ENCODE measurements around the gene GDF9.
A peak's percentile ranks its signal among the peaks of the same experiment; 100 is the strongest.

GDF9 gene

GRCh38 chr5:132814503-132815294 lies 51.6 kb downstream of the GDF9 start:
- Mint-ChIP-seq H3K36me3 (ENCODE audit: low read depth) (no peaks in the 10 kb centered on the region), H3K4me3 (peak overlapping the region; percentile 65), H3K9me3 (peaks cover 5% of the 10 kb centered on the region), H3K4me1 (peaks cover 11% of the 10 kb centered on the region), H3K27ac (no peak overlapping the region), H3K27me3 (ENCODE audit: low read depth, poor library complexity) (peaks cover 86% of the 10 kb centered on the region)
- no peak for DNase-seq
- TF ChIP-seq, protein P1, sequence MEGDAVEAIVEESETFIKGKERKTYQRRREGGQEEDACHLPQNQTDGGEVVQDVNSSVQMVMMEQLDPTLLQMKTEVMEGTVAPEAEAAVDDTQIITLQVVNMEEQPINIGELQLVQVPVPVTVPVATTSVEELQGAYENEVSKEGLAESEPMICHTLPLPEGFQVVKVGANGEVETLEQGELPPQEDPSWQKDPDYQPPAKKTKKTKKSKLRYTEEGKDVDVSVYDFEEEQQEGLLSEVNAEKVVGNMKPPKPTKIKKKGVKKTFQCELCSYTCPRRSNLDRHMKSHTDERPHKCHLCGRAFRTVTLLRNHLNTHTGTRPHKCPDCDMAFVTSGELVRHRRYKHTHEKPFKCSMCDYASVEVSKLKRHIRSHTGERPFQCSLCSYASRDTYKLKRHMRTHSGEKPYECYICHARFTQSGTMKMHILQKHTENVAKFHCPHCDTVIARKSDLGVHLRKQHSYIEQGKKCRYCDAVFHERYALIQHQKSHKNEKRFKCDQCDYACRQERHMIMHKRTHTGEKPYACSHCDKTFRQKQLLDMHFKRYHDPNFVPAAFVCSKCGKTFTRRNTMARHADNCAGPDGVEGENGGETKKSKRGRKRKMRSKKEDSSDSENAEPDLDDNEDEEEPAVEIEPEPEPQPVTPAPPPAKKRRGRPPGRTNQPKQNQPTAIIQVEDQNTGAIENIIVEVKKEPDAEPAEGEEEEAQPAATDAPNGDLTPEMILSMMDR (IDR thresholded peaks at IDR 0.05), result no peak

DNA sequence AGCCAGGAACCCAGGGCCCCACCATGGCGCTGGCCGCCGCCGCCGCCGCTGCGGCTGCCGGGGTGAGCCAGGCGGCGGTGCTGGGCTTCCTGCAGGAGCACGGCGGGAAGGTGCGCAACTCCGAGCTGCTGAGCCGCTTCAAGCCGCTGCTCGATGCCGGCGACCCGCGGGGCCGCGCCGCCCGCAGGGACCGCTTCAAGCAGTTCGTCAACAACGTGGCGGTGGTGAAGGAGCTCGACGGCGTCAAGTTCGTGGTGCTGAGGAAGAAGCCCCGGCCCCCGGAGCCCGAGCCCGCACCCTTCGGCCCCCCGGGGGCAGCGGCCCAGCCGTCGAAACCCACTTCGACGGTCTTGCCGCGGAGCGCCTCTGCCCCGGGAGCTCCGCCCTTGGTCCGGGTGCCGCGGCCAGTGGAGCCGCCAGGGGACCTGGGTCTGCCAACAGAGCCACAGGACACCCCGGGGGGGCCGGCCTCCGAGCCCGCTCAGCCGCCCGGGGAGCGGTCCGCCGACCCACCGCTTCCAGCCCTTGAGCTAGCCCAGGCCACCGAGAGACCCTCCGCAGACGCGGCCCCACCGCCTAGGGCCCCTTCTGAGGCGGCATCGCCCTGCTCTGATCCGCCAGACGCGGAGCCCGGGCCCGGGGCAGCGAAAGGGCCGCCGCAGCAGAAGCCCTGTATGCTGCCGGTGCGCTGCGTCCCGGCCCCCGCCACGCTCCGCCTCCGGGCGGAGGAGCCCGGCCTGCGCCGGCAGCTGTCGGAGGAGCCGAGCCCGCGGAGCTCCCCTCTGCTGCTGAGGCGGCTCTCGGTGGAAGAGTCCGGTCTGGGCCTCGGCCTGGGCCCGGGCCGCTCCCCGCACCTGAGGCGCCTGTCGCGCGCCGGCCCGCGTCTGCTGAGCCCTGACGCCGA lies 52.4 kb downstream of the GDF9 start:
- peaks cover 11% of the 10 kb centered on the region for H3K4me1 Mint-ChIP-seq
- no peak overlapping the region for H3K4me3 Mint-ChIP-seq
- H3K36me3 Mint-ChIP-seq (ENCODE audit: low read depth), result no peaks in the 10 kb centered on the region
- H3K27ac Mint-ChIP-seq, result no peak overlapping the region
- TF ChIP-seq, protein P1 (IDR thresholded peaks at IDR 0.05), result no peak
- peaks cover 88% of the 10 kb centered on the region for H3K27me3 Mint-ChIP-seq (ENCODE audit: low read depth, poor library complexity)
- DNase-seq, result peak; percentile 62
- H3K9me3 Mint-ChIP-seq, result peaks cover 5% of the 10 kb centered on the region

DNA sequence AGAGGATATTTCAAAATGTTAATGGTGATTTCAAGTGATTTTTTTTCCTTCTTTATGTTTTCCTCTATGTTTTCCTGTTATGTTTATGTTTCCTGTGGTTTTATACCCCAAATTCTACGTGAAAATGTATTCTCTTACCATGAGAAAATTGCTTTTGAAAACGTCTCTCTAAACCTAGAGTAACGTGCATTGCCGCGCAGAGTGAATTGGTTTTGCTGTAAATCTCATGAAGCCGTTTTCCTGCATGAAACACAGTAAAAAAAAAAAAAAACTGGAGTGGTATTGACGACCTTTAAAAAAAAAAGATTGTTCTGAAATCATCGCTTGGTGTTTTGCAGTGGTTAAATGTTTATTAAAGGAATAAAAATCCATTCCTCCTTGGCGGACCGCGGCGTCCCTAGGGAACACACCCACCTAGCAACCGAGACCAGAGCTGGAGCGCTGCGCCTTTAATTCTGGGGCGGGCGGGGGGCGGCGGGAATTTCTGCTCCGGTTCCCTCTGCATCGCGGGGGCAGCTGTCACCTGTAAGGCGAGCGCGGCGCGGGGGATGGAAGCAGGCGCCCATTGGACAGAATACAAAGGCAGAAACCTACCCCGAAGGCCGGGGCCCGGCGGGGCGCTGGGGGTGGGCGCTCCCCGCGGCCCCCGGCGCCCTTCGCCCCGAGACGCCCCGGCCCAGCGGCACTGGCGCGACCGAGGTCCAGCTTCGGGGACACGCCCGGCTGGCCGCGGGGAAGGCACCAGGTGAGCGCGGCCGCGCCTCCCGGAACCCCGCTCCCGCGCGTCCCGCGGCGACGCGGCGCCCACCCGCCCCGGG lies 53.3 kb downstream of the GDF9 start, which contains the start of gene SOWAHA:
Gene SOWAHA, plus strand, starts transcription at position 522 of the 818 bp plus-strand sequence. CDS start 320 bp downstream, outside the sequence.
- Mint-ChIP-seq H3K27ac (no peak within 1 kb of the TSS), H3K9me3 (peaks cover 5% of the 10 kb centered on the region), H3K4me3 (peak within 1 kb of the TSS; percentile 75), H3K4me1 (peaks cover 11% of the 10 kb centered on the region), H3K27me3 (ENCODE audit: low read depth, poor library complexity) (peaks cover 85% of the 10 kb centered on the region), H3K36me3 (ENCODE audit: low read depth) (no peaks in the 10 kb centered on the region)
- DNase-seq, result peak; percentile 54
- TF ChIP-seq, protein P1 (IDR thresholded peaks at IDR 0.05), result no peak

DNA sequence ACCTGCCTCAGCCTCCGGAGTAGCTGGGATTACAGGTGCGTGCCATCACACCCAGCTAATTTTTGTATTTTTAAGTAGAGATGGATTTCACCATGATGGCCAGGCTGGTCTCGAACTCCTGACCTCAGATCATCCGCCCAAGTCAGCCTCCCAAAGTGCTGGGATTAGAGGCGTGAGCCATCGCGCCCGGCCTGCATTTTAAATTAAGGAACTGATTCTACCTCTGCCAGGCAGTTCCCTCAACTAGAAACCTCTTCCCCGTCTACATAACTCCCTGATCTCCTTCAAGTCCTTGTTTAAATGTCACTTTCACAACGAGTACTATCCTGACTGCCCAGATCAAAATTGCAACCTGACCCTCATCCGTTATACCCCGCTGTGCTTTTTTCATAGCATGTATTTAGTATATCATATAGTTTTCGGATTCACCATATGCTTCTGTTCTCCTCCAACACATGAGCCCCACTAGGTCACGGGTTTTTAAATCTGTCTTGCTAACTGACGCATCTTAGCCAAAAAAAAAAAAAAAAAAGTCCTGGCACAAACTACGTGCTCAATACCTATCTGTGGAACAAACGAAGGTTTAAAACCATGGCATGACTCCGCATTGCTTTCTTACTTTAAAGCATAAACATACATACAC lies 54.0 kb downstream of the GDF9 start:
- H3K27me3 Mint-ChIP-seq (ENCODE audit: low read depth, poor library complexity), result peaks cover 81% of the 10 kb centered on the region
- peaks cover 15% of the 10 kb centered on the region for H3K4me1 Mint-ChIP-seq
- TF ChIP-seq, protein P1 (IDR thresholded peaks at IDR 0.05), result no peak
- no peak for DNase-seq
- H3K27ac Mint-ChIP-seq, result no peak overlapping the region
- H3K4me3 Mint-ChIP-seq, result peak overlapping the region; percentile 75
- H3K9me3 Mint-ChIP-seq, result peaks cover 5% of the 10 kb centered on the region
- no peaks in the 10 kb centered on the region for H3K36me3 Mint-ChIP-seq (ENCODE audit: low read depth)

Measured in nephron progenitor cell (in vitro differentiated cells).